AG09309 (cell line): ENCODE data around the gene IGF1R.

Experiments used
- DNase-seq: peaks from one replicate; pipeline ENCODE4 v3.0.0-alpha.2; 2010; ENCODE audit warnings: low read depth
- H3K4me3 ChIP-seq: 2 replicates; pipeline ENCODE4 v1.5.1; 2011; ENCODE audit warnings: mild to moderate bottlenecking, low read depth, low read length, moderate library complexity; ENCODE audit not compliant: control insufficient read depth
- CTCF ChIP-seq: IDR thresholded peaks from 2 replicates; pipeline ENCODE4 v1.5.1; 2011; ENCODE audit warnings: mild to moderate bottlenecking, low read depth, low read length, inconsistent platforms; ENCODE audit not compliant: insufficient read depth, control insufficient read depth; ENCODE audit errors: missing control alignments

The IGF1R gene

GRCh38 chr15:98779463-98780071 is 131.2 kb downstream of the IGF1R start:
- H3K4me3 ChIP-seq = no peak overlapping the region
- TF ChIP-seq CTCF = peak; percentile 98
- DNase-seq = no peak

GRCh38 chr15:98781838-98782237 is 133.5 kb downstream of the IGF1R start:
- TF ChIP-seq CTCF = no peak
- no peak overlapping the region for H3K4me3 ChIP-seq
- DNase-seq = no peak

GRCh38 chr15:98782801-98783200 is 134.5 kb downstream of the IGF1R start:
- no peak for TF ChIP-seq CTCF
- no peak overlapping the region for H3K4me3 ChIP-seq
- no peak for DNase-seq

GRCh38 chr15:98785431-98785806 is 137.1 kb downstream of the IGF1R start:
- no peak for TF ChIP-seq CTCF
- DNase-seq = no peak
- no peak overlapping the region for H3K4me3 ChIP-seq

DNA sequence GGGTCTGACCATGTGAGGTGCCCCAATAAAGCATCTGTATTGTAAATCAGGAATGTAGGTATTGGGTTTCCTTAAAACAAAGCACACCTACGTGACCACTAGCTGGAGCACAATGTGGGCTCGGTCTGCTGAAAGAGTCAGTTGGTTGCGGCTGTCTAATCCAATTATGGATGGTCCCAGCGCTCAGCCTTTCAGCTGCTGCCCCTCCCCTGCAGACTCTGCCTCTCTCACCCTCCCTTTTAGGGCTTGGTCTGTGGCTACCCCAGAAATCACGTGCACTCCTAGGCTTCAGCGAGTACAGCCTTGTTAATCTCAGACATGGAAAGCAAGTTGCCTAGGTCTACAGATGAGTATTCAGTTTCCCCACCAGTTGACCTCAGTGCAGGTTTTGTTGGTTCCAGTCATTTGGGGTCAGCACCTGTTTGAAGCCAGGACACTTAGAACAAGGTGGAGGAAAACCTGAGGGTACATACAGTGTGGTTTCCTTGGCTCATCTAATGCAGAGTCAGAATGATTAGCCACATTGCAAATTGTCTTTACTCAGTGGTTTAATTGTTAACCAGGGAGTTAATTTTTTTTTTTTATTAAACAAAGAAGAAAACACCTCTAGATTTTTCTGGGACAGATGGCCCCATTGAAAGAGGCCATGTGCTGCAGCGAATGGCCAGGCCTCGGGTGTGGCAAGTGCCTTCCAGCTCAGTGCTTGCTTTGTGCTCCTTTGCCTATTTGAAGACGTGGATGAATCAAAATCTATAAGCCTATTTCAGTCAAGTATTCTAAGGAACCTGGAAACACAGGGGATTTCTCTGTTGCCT is 137.7 kb downstream of the IGF1R start:
- TF ChIP-seq CTCF = no peak
- no peak for DNase-seq
- no peak overlapping the region for H3K4me3 ChIP-seq

GRCh38 chr15:98786717-98787116 is 138.4 kb downstream of the IGF1R start:
- no peak for DNase-seq
- TF ChIP-seq CTCF = no peak
- no peak overlapping the region for H3K4me3 ChIP-seq
